H9 (cell line): ENCODE measurements around the gene EML3. TPM values are rescaled to one million over a fixed set of nuclear protein-coding genes. Genes with fewer than 3 reads are reported as not detected.
"Not testable (repeated sequence)": the region's sequence is repeated elsewhere in the genome, so short reads cannot be mapped to it uniquely, and the experiment has no call there.

Experiments
- DNase-seq: peaks from one replicate; pipeline ENCODE4 v3.0.0-alpha.2; 2017
- H2AFZ ChIP-seq: one replicate; pipeline ENCODE4 v1.6.1; 2013; ENCODE audit warnings: mild to moderate bottlenecking, low read length, control low read depth, moderate library complexity
- H2AK5ac ChIP-seq: 2 replicates; pipeline ENCODE4 v1.6.1; 2013; ENCODE audit warnings: low read length, control low read depth, mixed read lengths; ENCODE audit not compliant: insufficient read length
- H2BK120ac ChIP-seq: one replicate; pipeline ENCODE4 v1.6.1; 2013; ENCODE audit warnings: low read depth, mild to moderate bottlenecking, low read length, control low read depth, inconsistent platforms; ENCODE audit not compliant: poor library complexity, severe bottlenecking
- H2BK12ac ChIP-seq: 2 replicates; pipeline ENCODE4 v1.6.1; 2013; ENCODE audit warnings: low read length, control low read depth, mixed read lengths, low read depth; ENCODE audit not compliant: insufficient read length
- H2BK15ac ChIP-seq: 2 replicates; pipeline ENCODE4 v1.6.1; 2013; ENCODE audit warnings: low read depth, low read length, control low read depth
- H2BK20ac ChIP-seq: one replicate; pipeline ENCODE4 v1.6.1; 2013; ENCODE audit warnings: low read depth, mild to moderate bottlenecking, low read length, control low read depth, inconsistent platforms; ENCODE audit not compliant: poor library complexity, severe bottlenecking
- H2BK5ac ChIP-seq: 2 replicates; pipeline ENCODE4 v1.6.1; 2013; ENCODE audit warnings: low read length, control low read depth, mixed read lengths; ENCODE audit not compliant: insufficient read length
- H3K14ac ChIP-seq: 2 replicates; pipeline ENCODE4 v1.6.1; 2013; ENCODE audit warnings: low read length, control low read depth; ENCODE audit not compliant: insufficient read depth
- H3K18ac ChIP-seq: 2 replicates; pipeline ENCODE4 v1.6.1; 2013; ENCODE audit warnings: low read depth, mild to moderate bottlenecking, mixed read lengths, low read length, control low read depth; ENCODE audit not compliant: insufficient read length
- H3K23ac ChIP-seq: 2 replicates; pipeline ENCODE4 v1.6.1; 2013; ENCODE audit warnings: low read length, control low read depth, mixed read lengths, low read depth; ENCODE audit not compliant: insufficient read length
- H3K23me2 ChIP-seq: 2 replicates; pipeline ENCODE4 v1.6.1; 2013; ENCODE audit warnings: low read depth, mild to moderate bottlenecking, mixed read lengths, low read length, control low read depth; ENCODE audit not compliant: insufficient read length, poor library complexity, severe bottlenecking
- H3K27ac ChIP-seq: 2 replicates; pipeline ENCODE4 v1.5.1; 2013; ENCODE audit warnings: low read length, control low read depth, mixed read lengths, low read depth; ENCODE audit not compliant: insufficient read length
- H3K27me3 ChIP-seq: 2 replicates; pipeline ENCODE4 v1.6.1; 2013; ENCODE audit warnings: low read length, control low read depth, inconsistent platforms; ENCODE audit not compliant: insufficient read depth
- H3K4ac ChIP-seq: 2 replicates; pipeline ENCODE4 v1.6.1; 2013; ENCODE audit warnings: low read depth, mild to moderate bottlenecking, control low read depth, inconsistent platforms, low read length, moderate library complexity
- H3K4me1 ChIP-seq: 2 replicates; pipeline ENCODE4 v1.6.1; 2013; ENCODE audit warnings: low read length, control low read depth, inconsistent platforms; ENCODE audit not compliant: insufficient read depth
- H3K4me2 ChIP-seq: 2 replicates; pipeline ENCODE4 v1.6.1; 2013; ENCODE audit warnings: low read length, control low read depth, mixed read lengths; ENCODE audit not compliant: insufficient read length, insufficient read depth
- H3K56ac ChIP-seq: 2 replicates; pipeline ENCODE4 v1.6.1; 2013; ENCODE audit warnings: low read depth, mild to moderate bottlenecking, mixed read lengths, low read length, control low read depth; ENCODE audit not compliant: insufficient read length
- H3K79me1 ChIP-seq: 2 replicates; pipeline ENCODE4 v1.6.1; 2013; ENCODE audit warnings: low read depth, mild to moderate bottlenecking, moderate library complexity, low read length, control low read depth, inconsistent platforms; ENCODE audit not compliant: insufficient read depth, poor library complexity, severe bottlenecking
- H3K79me2 ChIP-seq: 2 replicates; pipeline ENCODE4 v1.6.1; 2013; ENCODE audit warnings: low read length, control low read depth, inconsistent platforms; ENCODE audit not compliant: insufficient read depth
- H3K9ac ChIP-seq: 2 replicates; pipeline ENCODE4 v1.6.1; 2013; ENCODE audit warnings: low read length, control low read depth, mixed read lengths; ENCODE audit not compliant: insufficient read length; ENCODE audit errors: extremely low read depth
- H3K9me3 ChIP-seq: one replicate; pipeline ENCODE4 v1.6.1; 2013; ENCODE audit warnings: low read depth, low read length, inconsistent platforms; ENCODE audit not compliant: control insufficient read depth
- H3T11ph ChIP-seq: one replicate; pipeline ENCODE4 v1.6.1; 2013; ENCODE audit warnings: mild to moderate bottlenecking, low read length, control low read depth, inconsistent platforms
- H4K20me1 ChIP-seq: one replicate; pipeline ENCODE4 v1.6.1; 2013; ENCODE audit not compliant: control insufficient read depth, insufficient read length, insufficient read depth
- H4K5ac ChIP-seq: 2 replicates; pipeline ENCODE4 v1.6.1; 2013; ENCODE audit warnings: low read depth, mild to moderate bottlenecking, mixed read lengths, low read length, control low read depth; ENCODE audit not compliant: insufficient read length
- H4K8ac ChIP-seq: replicated peaks from 2 replicates; pipeline ENCODE4 v1.6.1; 2013; ENCODE audit warnings: low read length, control low read depth, mixed read lengths, low read depth; ENCODE audit not compliant: insufficient read length
- H4K91ac ChIP-seq: 2 replicates; pipeline ENCODE4 v1.6.1; 2013; ENCODE audit warnings: low read depth, mild to moderate bottlenecking, moderate library complexity, mixed read lengths, low read length, control low read depth; ENCODE audit not compliant: insufficient read length
- H3K27ac Mint-ChIP-seq, 3 experiments: 2 replicates in 2 of 3; 3 replicates in 1 of 3; pipeline ENCODE4 v1.8.0; 2020 to 2021; ENCODE audit warnings: mixed read lengths in 3 of 3, mild to moderate bottlenecking in 1 of 3, moderate library complexity in 1 of 3
- H3K27me3 Mint-ChIP-seq: 2 replicates; pipeline ENCODE4 v1.8.0; 2021; ENCODE audit warnings: low read depth, mild to moderate bottlenecking, moderate library complexity, mixed read lengths
- H3K36me3 Mint-ChIP-seq, 3 experiments: 2 replicates in 2 of 3; 3 replicates in 1 of 3; pipeline ENCODE4 v1.8.0; 2020 to 2021; ENCODE audit warnings: low read depth in 3 of 3, mixed read lengths in 3 of 3; ENCODE audit not compliant: insufficient read depth in 1 of 3
- H3K4me1 Mint-ChIP-seq, 2 experiments: 2 replicates each; pipeline ENCODE4 v1.8.0; 2020; ENCODE audit warnings: mixed read lengths in 2 of 2
- H3K4me3 Mint-ChIP-seq, 2 experiments: 2 replicates in 1 of 2; 3 replicates in 1 of 2; pipeline ENCODE4 v1.8.0; 2020 to 2021; ENCODE audit warnings: mild to moderate bottlenecking in 2 of 2, mixed read lengths in 2 of 2, moderate library complexity in 1 of 2
- H3K9me3 Mint-ChIP-seq, 2 experiments: 2 replicates in 1 of 2; 3 replicates in 1 of 2; pipeline ENCODE4 v1.8.0; 2020; ENCODE audit warnings: mild to moderate bottlenecking in 2 of 2, mixed read lengths in 2 of 2, moderate library complexity in 1 of 2
- CTCF ChIP-seq: fragments of 200-600 bp; sonication (generic); conservative IDR thresholded peaks from 3 replicates; pipeline ENCODE4 v1.8.0; 2021; ENCODE audit warnings: antibody characterized with exemption, mild to moderate bottlenecking
- WGBS: extraction: QIAGEN DNeasy Blood & Tissue Kit; methylation state at CpG from one replicate; pipeline ENCODE4 v1.1.7; 2013; ENCODE audit warnings: missing lambda C conversion rate, low lambda C conversion rate, mixed read lengths; ENCODE audit not compliant: insufficient read length; ENCODE audit errors: extremely low coverage; 5-methylcytosine and 5-hydroxymethylcytosine counted together
- total RNA-seq: library from RNA; stranded (reverse); gene quantifications from 2 replicates; pipeline ENCODE4 v1.2.1, GENCODE V29; 2021

EML3 gene
- total RNA-seq, 1 experiment from 2014 or later = 35.3 TPM

- H3K27ac ChIP-seq = no peak overlapping the region
- no peak for DNase-seq
These were observed 23.5 kb downstream of the EML3 start for GRCh38 chr11:62588966-62589637.

GRCh38 chr11:62585356-62585755, 27.2 kb downstream of the EML3 start:
- not testable (repeated sequence) for H2BK20ac ChIP-seq, H2BK120ac ChIP-seq, H2AK5ac ChIP-seq, DNase-seq, H3K27me3 ChIP-seq, H3K23me2 ChIP-seq, H3K4me1 ChIP-seq, H3K56ac ChIP-seq, H3K9me3 Mint-ChIP-seq, H4K5ac ChIP-seq, H3K27ac ChIP-seq, H3K9me3 ChIP-seq, H3K18ac ChIP-seq, H2BK12ac ChIP-seq, H3K23ac ChIP-seq, H2BK15ac ChIP-seq, H3K79me1 ChIP-seq, H4K91ac ChIP-seq, H3K14ac ChIP-seq, H3K4me1 Mint-ChIP-seq, H2BK5ac ChIP-seq, H3K27me3 Mint-ChIP-seq, H3K4me3 Mint-ChIP-seq, H2AFZ ChIP-seq, H4K20me1 ChIP-seq, H4K8ac ChIP-seq, H3T11ph ChIP-seq, H3K79me2 ChIP-seq, H3K4me2 ChIP-seq, H3K4ac ChIP-seq, H3K27ac Mint-ChIP-seq, H3K9ac ChIP-seq
- peaks cover 5 to 54% (median 38%) of the 10 kb centered on the region in 3 experiments; a peak in 6 of 7 replicates for H3K36me3 Mint-ChIP-seq
- no CpG with 5 or more reads among the region's 7 CpGs for WGBS

More at GRCh38 chr11:62588966-62589637, 23.5 kb downstream of the EML3 start:
- Mint-ChIP-seq H3K9me3 (no peaks in the 10 kb centered on the region), H3K4me1 (peaks cover 21 to 25% of the 10 kb centered on the region in 2 experiments), H3K27ac (no peak overlapping the region), H3K36me3 (peaks cover 6 to 46% (median 35%) of the 10 kb centered on the region in 3 experiments; a peak in 6 of 7 replicates), H3K27me3 (no peaks in the 10 kb centered on the region), H3K4me3 (peak overlapping the region in 1 of 2 experiments; percentile 56; a peak in 1 of 5 replicates)
- no peak overlapping the region for H3K14ac ChIP-seq
- H3K4ac ChIP-seq = no peak overlapping the region
- no peak overlapping the region for H2BK15ac ChIP-seq
- H3T11ph ChIP-seq = no peak overlapping the region
- H3K9me3 ChIP-seq = no peaks in the 10 kb centered on the region
- no peak overlapping the region for H4K91ac ChIP-seq
- no peaks in the 10 kb centered on the region for H3K79me2 ChIP-seq
- no peaks in the 10 kb centered on the region; the same call in 1 of the 2 replicates for H3K4me1 ChIP-seq
- peaks cover 5% of the 10 kb centered on the region for H3K23me2 ChIP-seq
- H3K9ac ChIP-seq = no peak overlapping the region
- H2AK5ac ChIP-seq = no peak overlapping the region
- no peak overlapping the region for H2BK12ac ChIP-seq
- no peaks in the 10 kb centered on the region for H3K27me3 ChIP-seq
- H3K4me2 ChIP-seq = no peak overlapping the region
- no peak overlapping the region for H2BK20ac ChIP-seq
- H4K8ac ChIP-seq = no peak overlapping the region
- no peak overlapping the region for H4K5ac ChIP-seq
- no peak overlapping the region for H2BK120ac ChIP-seq
- no peak overlapping the region for H2BK5ac ChIP-seq
- H3K79me1 ChIP-seq = peaks cover 3% of the 10 kb centered on the region
- no peak overlapping the region for H3K56ac ChIP-seq
- no peak overlapping the region for H3K23ac ChIP-seq
- TF ChIP-seq CTCF = peak; percentile 67
- no peak overlapping the region for H3K18ac ChIP-seq
- no peak overlapping the region for H2AFZ ChIP-seq
- WGBS = no CpG with 5 or more reads among the region's 18 CpGs
- H4K20me1 ChIP-seq = no peaks in the 10 kb centered on the region
